ENCODE data around the gene NUP210. TPM values are rescaled to one million over a fixed set of nuclear protein-coding genes. Genes with fewer than 3 reads are reported as not detected.
"Not testable (repeated sequence)": the region's sequence is repeated elsewhere in the genome, so short reads cannot be mapped to it uniquely, and the experiment has no call there.

Gene NUP210
- total RNA-seq, 1 donor from 2014 or later, result 3.0 TPM

DNA sequence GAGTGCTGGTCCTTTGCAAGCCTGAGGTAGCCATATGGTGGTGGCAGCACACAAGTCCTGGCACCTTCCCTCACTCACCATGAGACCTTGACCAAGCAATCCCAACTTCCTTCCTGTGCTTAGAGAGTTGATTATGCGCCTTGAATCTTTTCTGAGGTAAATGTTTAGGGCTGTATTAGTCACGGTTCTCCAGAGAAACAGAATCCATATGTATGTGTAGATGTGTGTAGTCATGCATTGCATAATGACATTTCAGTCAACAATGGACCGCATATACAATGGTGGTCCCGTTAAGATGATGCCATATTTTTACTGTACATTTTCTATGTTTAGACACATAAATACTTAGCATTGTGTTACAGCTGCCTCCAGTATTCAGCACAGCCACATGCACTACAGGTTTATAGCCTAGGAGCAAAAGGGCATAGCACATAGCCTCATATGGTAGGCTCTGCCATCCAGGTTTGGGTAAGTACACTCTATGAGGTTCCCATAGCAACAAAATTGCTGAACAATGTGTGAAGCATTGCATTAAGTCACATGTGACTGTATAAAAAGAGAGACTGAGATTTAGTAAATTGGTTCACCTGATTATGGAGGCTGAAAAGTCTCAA is 20.2 kb upstream of the NUP210 start:
- DNase-seq (ENCODE audit: low spot score), result no peak
- Mint-ChIP-seq H3K4me3 (ENCODE audit: unreplicated experiment) (no peak overlapping the region), H3K9me3 (ENCODE audit: unreplicated experiment) (no peaks in the 10 kb centered on the region), H3K27me3 (ENCODE audit: unreplicated experiment) (no peaks in the 10 kb centered on the region), H3K4me1 (ENCODE audit: unreplicated experiment) (no peaks in the 10 kb centered on the region), H3K27ac (ENCODE audit: unreplicated experiment) (no peak overlapping the region), H3K36me3 (ENCODE audit: low read depth, unreplicated experiment) (no peaks in the 10 kb centered on the region)
- TF ChIP-seq, protein P1, sequence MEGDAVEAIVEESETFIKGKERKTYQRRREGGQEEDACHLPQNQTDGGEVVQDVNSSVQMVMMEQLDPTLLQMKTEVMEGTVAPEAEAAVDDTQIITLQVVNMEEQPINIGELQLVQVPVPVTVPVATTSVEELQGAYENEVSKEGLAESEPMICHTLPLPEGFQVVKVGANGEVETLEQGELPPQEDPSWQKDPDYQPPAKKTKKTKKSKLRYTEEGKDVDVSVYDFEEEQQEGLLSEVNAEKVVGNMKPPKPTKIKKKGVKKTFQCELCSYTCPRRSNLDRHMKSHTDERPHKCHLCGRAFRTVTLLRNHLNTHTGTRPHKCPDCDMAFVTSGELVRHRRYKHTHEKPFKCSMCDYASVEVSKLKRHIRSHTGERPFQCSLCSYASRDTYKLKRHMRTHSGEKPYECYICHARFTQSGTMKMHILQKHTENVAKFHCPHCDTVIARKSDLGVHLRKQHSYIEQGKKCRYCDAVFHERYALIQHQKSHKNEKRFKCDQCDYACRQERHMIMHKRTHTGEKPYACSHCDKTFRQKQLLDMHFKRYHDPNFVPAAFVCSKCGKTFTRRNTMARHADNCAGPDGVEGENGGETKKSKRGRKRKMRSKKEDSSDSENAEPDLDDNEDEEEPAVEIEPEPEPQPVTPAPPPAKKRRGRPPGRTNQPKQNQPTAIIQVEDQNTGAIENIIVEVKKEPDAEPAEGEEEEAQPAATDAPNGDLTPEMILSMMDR (IDR thresholded peaks at IDR 0.05; ENCODE audit: unreplicated experiment), result no peak

DNA sequence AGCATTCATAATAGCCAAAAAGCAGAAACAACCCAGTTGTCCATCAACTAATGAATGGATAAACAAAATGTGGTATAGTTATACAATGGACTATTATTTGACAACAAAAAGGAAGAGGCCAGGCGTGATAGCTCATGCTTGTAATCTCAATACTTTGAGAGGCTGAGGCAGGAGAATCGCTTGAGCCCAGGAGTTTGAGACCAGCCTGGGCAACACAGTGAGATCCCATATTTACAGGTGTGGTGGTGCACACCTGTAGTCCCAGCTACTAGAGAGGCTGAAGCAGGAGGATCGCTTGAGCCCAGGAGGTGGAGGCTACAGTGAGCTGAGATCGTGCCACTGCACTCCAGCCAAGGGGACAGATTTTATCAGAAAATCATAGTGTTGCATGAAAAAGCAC is 16.1 kb upstream of the NUP210 start:
- not testable (repeated sequence) for H3K27ac Mint-ChIP-seq (ENCODE audit: unreplicated experiment); H3K9me3 Mint-ChIP-seq (ENCODE audit: unreplicated experiment); H3K27me3 Mint-ChIP-seq (ENCODE audit: unreplicated experiment); H3K36me3 Mint-ChIP-seq (ENCODE audit: low read depth, unreplicated experiment); H3K4me1 Mint-ChIP-seq (ENCODE audit: unreplicated experiment); H3K4me3 Mint-ChIP-seq (ENCODE audit: unreplicated experiment); DNase-seq (ENCODE audit: low spot score)

DNA sequence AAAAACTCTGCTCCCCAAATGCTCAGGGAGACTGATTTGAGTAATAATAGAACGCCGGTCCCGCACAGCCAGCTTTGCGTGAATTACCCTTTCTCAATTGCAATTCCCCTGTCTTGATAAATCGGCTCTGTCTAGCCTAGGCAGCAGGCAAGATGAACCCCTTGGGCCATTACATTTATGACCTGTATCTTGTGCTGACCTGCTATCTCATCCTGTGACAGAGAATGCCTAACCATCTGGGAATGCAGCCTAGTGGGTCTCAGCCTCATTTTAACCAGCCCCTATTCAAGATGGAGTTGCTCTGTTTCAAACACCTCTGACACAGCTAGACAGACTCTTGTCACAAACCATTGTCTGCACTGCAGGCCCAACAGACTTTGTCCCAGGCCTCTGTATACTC is 13.8 kb upstream of the NUP210 start:
- no peaks in the 10 kb centered on the region for H3K4me1 Mint-ChIP-seq (ENCODE audit: unreplicated experiment)
- TF ChIP-seq, protein P1 (IDR thresholded peaks at IDR 0.05; ENCODE audit: unreplicated experiment), result no peak
- no peaks in the 10 kb centered on the region for H3K36me3 Mint-ChIP-seq (ENCODE audit: low read depth, unreplicated experiment)
- H3K9me3 Mint-ChIP-seq (ENCODE audit: unreplicated experiment), result no peaks in the 10 kb centered on the region
- H3K27me3 Mint-ChIP-seq (ENCODE audit: unreplicated experiment), result peaks cover 2% of the 10 kb centered on the region
- DNase-seq (ENCODE audit: low spot score), result no peak
- no peak overlapping the region for H3K4me3 Mint-ChIP-seq (ENCODE audit: unreplicated experiment)
- no peak overlapping the region for H3K27ac Mint-ChIP-seq (ENCODE audit: unreplicated experiment)

DNA sequence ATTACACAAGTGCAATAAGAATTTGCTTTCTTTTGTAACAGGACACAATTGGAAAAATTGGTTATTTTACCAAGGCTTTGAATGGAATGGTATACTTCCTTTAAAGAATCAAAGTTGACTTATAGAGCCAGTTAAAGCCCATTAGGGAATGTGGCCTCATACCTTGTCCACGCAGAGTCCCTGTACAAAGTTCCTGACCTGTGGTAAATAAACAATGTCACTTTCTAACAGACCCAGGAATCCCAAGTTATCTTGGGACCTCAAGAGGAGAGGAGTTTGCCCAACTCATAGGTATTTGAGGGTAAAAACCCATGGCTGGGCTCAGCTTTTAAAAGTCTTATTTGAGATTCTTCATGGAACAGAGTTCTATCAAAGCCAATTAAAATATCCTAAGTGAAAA is 12.0 kb upstream of the NUP210 start:
- H3K4me1 Mint-ChIP-seq (ENCODE audit: unreplicated experiment), result no peaks in the 10 kb centered on the region
- peaks cover 2% of the 10 kb centered on the region for H3K27me3 Mint-ChIP-seq (ENCODE audit: unreplicated experiment)
- no peaks in the 10 kb centered on the region for H3K36me3 Mint-ChIP-seq (ENCODE audit: low read depth, unreplicated experiment)
- no peak for DNase-seq (ENCODE audit: low spot score)
- TF ChIP-seq, protein P1 (IDR thresholded peaks at IDR 0.05; ENCODE audit: unreplicated experiment), result no peak
- H3K9me3 Mint-ChIP-seq (ENCODE audit: unreplicated experiment), result no peaks in the 10 kb centered on the region
- no peak overlapping the region for H3K27ac Mint-ChIP-seq (ENCODE audit: unreplicated experiment)
- no peak overlapping the region for H3K4me3 Mint-ChIP-seq (ENCODE audit: unreplicated experiment)

DNA sequence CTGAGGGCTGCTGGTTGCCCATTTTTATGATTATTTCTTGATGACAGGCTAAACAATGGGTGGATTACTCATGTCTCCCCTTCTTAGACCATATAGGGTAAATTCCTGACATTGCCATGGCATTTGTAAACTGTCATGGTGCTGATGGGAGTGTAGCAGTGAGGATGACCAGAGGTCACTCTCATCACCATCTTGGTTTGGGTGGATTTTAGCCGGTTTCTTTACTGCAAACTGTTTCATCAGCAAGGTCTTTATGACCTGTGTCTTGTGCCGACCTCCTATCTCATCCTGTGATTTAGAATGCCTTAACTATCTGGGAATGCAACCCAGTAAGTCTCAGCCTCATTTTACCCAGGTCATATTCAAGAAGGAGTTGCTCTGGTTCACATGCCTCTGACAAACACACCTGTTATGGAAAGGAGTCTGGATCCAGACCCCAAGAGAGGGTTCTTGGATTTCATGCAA is 10.3 kb upstream of the NUP210 start:
- H3K27me3 Mint-ChIP-seq (ENCODE audit: unreplicated experiment); DNase-seq (ENCODE audit: low spot score); H3K36me3 Mint-ChIP-seq (ENCODE audit: low read depth, unreplicated experiment); H3K27ac Mint-ChIP-seq (ENCODE audit: unreplicated experiment); H3K4me1 Mint-ChIP-seq (ENCODE audit: unreplicated experiment); H3K4me3 Mint-ChIP-seq (ENCODE audit: unreplicated experiment); H3K9me3 Mint-ChIP-seq (ENCODE audit: unreplicated experiment): not testable (repeated sequence)

DNA sequence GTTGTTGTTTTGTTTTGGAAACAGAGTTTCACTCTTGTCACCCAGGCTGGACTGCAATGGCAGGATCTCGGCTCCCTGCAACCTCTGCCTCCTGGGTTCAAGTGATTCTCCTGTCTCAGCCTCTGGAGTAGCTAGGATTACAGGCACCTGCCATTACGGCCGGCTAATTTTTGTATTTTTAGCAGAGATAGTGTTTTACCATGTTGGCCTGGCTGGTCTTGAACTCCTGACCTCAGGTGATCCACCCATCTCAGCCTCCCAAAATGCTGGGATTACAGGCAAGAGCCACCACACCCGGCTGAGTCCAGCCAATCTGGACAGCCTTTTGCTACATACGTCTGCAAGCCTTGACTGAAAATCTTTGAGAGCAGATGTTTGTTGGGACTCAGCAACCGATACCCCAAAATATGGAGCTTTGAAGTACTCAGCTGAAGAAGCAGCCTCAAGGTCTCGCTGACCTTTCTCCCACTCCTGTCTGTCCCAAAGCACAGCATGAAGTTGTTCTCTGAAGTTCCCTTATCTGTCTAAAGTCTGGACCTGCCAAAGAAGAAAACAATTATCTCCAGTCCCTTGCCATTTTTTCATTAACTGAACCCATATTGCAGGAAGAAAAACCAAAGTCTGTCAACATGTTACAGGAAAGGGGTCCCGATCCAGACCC is 9.6 kb upstream of the NUP210 start:
- no peak overlapping the region for H3K4me3 Mint-ChIP-seq (ENCODE audit: unreplicated experiment)
- H3K4me1 Mint-ChIP-seq (ENCODE audit: unreplicated experiment), result no peaks in the 10 kb centered on the region
- H3K27me3 Mint-ChIP-seq (ENCODE audit: unreplicated experiment), result peaks cover 2% of the 10 kb centered on the region
- no peak for DNase-seq (ENCODE audit: low spot score)
- H3K36me3 Mint-ChIP-seq (ENCODE audit: low read depth, unreplicated experiment), result no peaks in the 10 kb centered on the region
- H3K27ac Mint-ChIP-seq (ENCODE audit: unreplicated experiment), result no peak overlapping the region
- TF ChIP-seq, protein P1 (IDR thresholded peaks at IDR 0.05; ENCODE audit: unreplicated experiment), result no peak
- no peaks in the 10 kb centered on the region for H3K9me3 Mint-ChIP-seq (ENCODE audit: unreplicated experiment)

DNA sequence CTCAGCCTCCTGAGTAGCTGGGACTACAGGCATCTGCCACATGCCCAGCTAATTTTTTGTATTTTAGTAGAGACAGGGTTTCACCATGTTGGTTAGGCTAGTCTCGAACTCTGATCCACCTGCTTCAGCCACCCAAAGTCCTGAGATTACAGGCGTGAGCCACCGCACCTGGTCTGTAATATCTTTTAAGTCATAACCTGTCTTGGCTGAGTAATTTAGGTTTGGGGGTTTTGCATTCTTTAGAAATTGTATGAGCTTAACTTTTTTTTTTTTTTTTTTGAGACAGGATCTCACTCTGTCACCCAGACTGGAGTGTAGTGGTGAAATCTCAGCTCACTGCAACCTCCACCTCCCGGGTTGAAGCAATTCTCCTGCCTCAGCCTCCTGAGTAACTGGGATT is 8.6 kb upstream of the NUP210 start:
- not testable (repeated sequence) for H3K4me3 Mint-ChIP-seq (ENCODE audit: unreplicated experiment); DNase-seq (ENCODE audit: low spot score); H3K9me3 Mint-ChIP-seq (ENCODE audit: unreplicated experiment); H3K27ac Mint-ChIP-seq (ENCODE audit: unreplicated experiment); H3K4me1 Mint-ChIP-seq (ENCODE audit: unreplicated experiment); H3K36me3 Mint-ChIP-seq (ENCODE audit: low read depth, unreplicated experiment); H3K27me3 Mint-ChIP-seq (ENCODE audit: unreplicated experiment)
